Measurements from ENCODE around the gene MACROD2.

GRCh38 chr20:14562981-14563380, 567.7 kb downstream of the MACROD2 start:
- no peak for TF ChIP-seq CTCF (IDR thresholded peaks at IDR 0.05)
- no peak for TF ChIP-seq POLR2A (IDR thresholded peaks at IDR 0.05)
